Right lung (tissue), 10 donors: ENCODE results near the gene GPR137C. TPM values are rescaled to one million over a fixed set of nuclear protein-coding genes. Genes with fewer than 3 reads are reported as not detected.

Source experiments
- DNase-seq, 2 donors: peaks; one replicate each; pipeline ENCODE4 v3.0.0-alpha.2; 2013
- long read RNA-seq, 8 donors: transcript quantifications; one replicate each; lab custom pipeline, GENCODE V29; 2026
- polyA plus RNA-seq, 5 donors: library from polyadenylated mRNA; unstranded; fragments of 120-200 nt; gene quantifications; one replicate each; pipeline versions ENCODE4 v1.2.1 to v1.2.3, GENCODE V29; 2013; ENCODE audit warnings: inconsistent platforms in 1 of 5, low replicate concordance in 1 of 5; ENCODE audit not compliant: insufficient read length in 5 of 5, insufficient read depth in 1 of 5

Gene GPR137C
- polyA plus RNA-seq = 1 to 10 TPM; 4.7 to 9.1 (median 7.0) TPM
- long read RNA-seq, donor 1, partial matches to known transcripts = 0 of 1 reads
- long read RNA-seq, donor 1, other reads (novel, unspliced or antisense) = 0 of 1 reads
- long read RNA-seq, donor 2 = 0 reads
- long read RNA-seq, donor 3, partial matches to known transcripts = 0 of 1 reads
- long read RNA-seq, donor 3, other reads (novel, unspliced or antisense) = 0 of 1 reads
- long read RNA-seq, donor 4 = 0 reads
- long read RNA-seq, donor 5 = 0 reads
- long read RNA-seq, donor 6, full-length matches to known transcripts = 1 of 8 reads
- long read RNA-seq, donor 6, partial matches to known transcripts = 7 of 8 reads
- long read RNA-seq, donor 6, other reads (novel, unspliced or antisense) = 0 of 8 reads
- long read RNA-seq, donor 7 = 0 reads
- long read RNA-seq, donor 8 = 0 reads

- peak; percentile 99 for DNase-seq
These were observed at the start of gene GPR137C, which contains the start of gene TXNDC16 for GRCh38 chr14:52552063-52552988. Gene GPR137C, plus strand, starts transcription at chr14:52552836. Its CDS starts 312 bp downstream, at chr14:52553148. Gene TXNDC16, minus strand, starts transcription at chr14:52552505. Its CDS starts 8,948 bp downstream, at chr14:52543557.

- no peak for DNase-seq
These were observed 39.4 kb upstream of the GPR137C start for GRCh38 chr14:52513249-52513648.

- no peak for DNase-seq
These were observed 38.4 kb upstream of the GPR137C start for GRCh38 chr14:52514046-52514811.

- DNase-seq = no peak
These were observed 30.6 kb upstream of the GPR137C start for GRCh38 chr14:52522033-52522432.

GRCh38 chr14:52522581-52523345 lies 29.9 kb upstream of the GPR137C start:
- no peak for DNase-seq

- no peak for DNase-seq
These were observed 25.6 kb upstream of the GPR137C start for GRCh38 chr14:52527052-52527451.

- DNase-seq = no peak
These were observed 21.2 kb upstream of the GPR137C start for GRCh38 chr14:52531481-52531880.

GRCh38 chr14:52536269-52536668 lies 16.4 kb upstream of the GPR137C start:
- no peak for DNase-seq

GRCh38 chr14:52538623-52539022 lies 14.0 kb upstream of the GPR137C start:
- DNase-seq = no peak

- no peak for DNase-seq
These were observed 6.9 kb upstream of the GPR137C start for GRCh38 chr14:52545584-52546317.

- no peak for DNase-seq
These were observed 6.3 kb upstream of the GPR137C start for GRCh38 chr14:52546318-52546670.

- no peak for DNase-seq
These were observed 5.6 kb upstream of the GPR137C start for GRCh38 chr14:52547027-52547426.

- no peak for DNase-seq
These were observed 5.1 kb upstream of the GPR137C start for GRCh38 chr14:52547526-52547925.

GRCh38 chr14:52550661-52551060 lies 2.0 kb upstream of the GPR137C start:
- no peak for DNase-seq

GRCh38 chr14:52551205-52551604 lies 1.4 kb upstream of the GPR137C start:
- no peak for DNase-seq

GRCh38 chr14:52551696-52552062 lies 957 bp upstream of the GPR137C start:
- peak; percentile 34 to 41 for DNase-seq

GRCh38 chr14:52553002-52553670 lies 500 bp downstream of the GPR137C start:
- peak in 1 of 2 donors; percentile 37 for DNase-seq

GRCh38 chr14:52553671-52554575 lies 1.3 kb downstream of the GPR137C start:
- DNase-seq = peak; percentile 88 to 92

- no peak for DNase-seq
These were observed 6.1 kb downstream of the GPR137C start for GRCh38 chr14:52558688-52559087.
